Upper lobe of left lung (tissue), 6 donors: ENCODE results near the gene VWA8. TPM values are rescaled to one million over a fixed set of nuclear protein-coding genes. Genes with fewer than 3 reads are reported as not detected.

Source experiments
- ATAC-seq, 2 donors: fragments of 200-7000 bp; cut with Tn5 transposase; one replicate each; pipeline ENCODE4 v1.9.1; 2022; ENCODE audit warnings: mild to moderate bottlenecking in 2 of 2, moderate library complexity in 2 of 2; ENCODE audit not compliant: low FRiP score in 2 of 2
- DNase-seq, 2 donors: peaks; one replicate each; pipeline ENCODE4 v3.0.0-alpha.2; 2019 to 2020
- H3K27ac ChIP-seq, 4 donors: fragments of 200-600 bp; sonication (generic); one replicate each; pipeline ENCODE4 v1.5.1; 2016 to 2019
- H3K27me3 ChIP-seq, 4 donors: fragments of 200-600 bp; sonication (generic); one replicate each; pipeline ENCODE4 v1.5.1; 2017 to 2019
- H3K36me3 ChIP-seq, 4 donors: fragments of 200-600 bp; sonication (generic); one replicate each; pipeline ENCODE4 v1.5.1; 2016 to 2019
- H3K4me1 ChIP-seq, 4 donors: fragments of 200-600 bp; sonication (generic); one replicate each; pipeline ENCODE4 v1.5.1; 2018 to 2019
- H3K4me3 ChIP-seq, 4 donors: fragments of 200-600 bp; sonication (generic); one replicate each; pipeline ENCODE4 v1.5.1; 2017 to 2019; ENCODE audit warnings: mild to moderate bottlenecking in 2 of 4, moderate library complexity in 1 of 4
- H3K9me3 ChIP-seq, 4 donors: fragments of 200-600 bp; sonication (generic); one replicate each; pipeline ENCODE4 v1.5.1; 2018 to 2019
- EP300 ChIP-seq, 4 donors: sonication (generic); formaldehyde crosslinking; IDR thresholded peaks; one replicate each; pipeline ENCODE4 v1.5.1; 2017; ENCODE audit warnings: antibody characterized with exemption in 4 of 4, control low read depth in 2 of 4
- POLR2A ChIP-seq, 4 donors: fragments of 450-650 bp; IDR thresholded peaks; one replicate each; pipeline ENCODE4 v1.5.1; 2016 to 2017; ENCODE audit warnings: antibody characterized with exemption in 4 of 4, mild to moderate bottlenecking in 2 of 4
- POLR2AphosphoS5 ChIP-seq, 2 donors: sonication (generic); formaldehyde crosslinking; IDR thresholded peaks; one replicate each; pipeline ENCODE4 v1.5.1; 2017; ENCODE audit warnings: antibody characterized with exemption in 2 of 2
- WGBS, 2 donors: methylation state at CpG; one replicate each; pipeline ENCODE4 v1.1.5; 2017 to 2018; 5-methylcytosine and 5-hydroxymethylcytosine counted together
- small RNA-seq, 4 donors: library from RNA; depleted of rRNA; stranded (forward); fragments of <200 nt; gene quantifications; one replicate each; pipeline ENCODE3, GENCODE V24; 2016
- total RNA-seq, 6 donors: library from RNA; depleted of rRNA in 4 of 6; stranded (reverse); fragments of >200 nt in 4 of 6; gene quantifications; one replicate each; pipeline versions ENCODE4 v1.1.0 to v1.2.1, GENCODE V29; 2016 to 2021
- TF ChIP-seq, protein P1 (sequence below), 6 experiments: fragments of 450-650 bp in 4 of 6; fragments of 200-600 bp in 2 of 6; sonication (generic) in 2 of 6; IDR thresholded peaks; one replicate each; pipeline ENCODE4 v1.5.1; 2016 to 2019; ENCODE audit warnings: antibody characterized with exemption in 6 of 6
- donor health status: DM: no; HTN: no; CAD: no; lungs with moderate emphysema.
- donor health status: DM: no; HTN: yes; CAD: no; lungs with severe emphysema.

Gene VWA8
- total RNA-seq, 6 donors from 2014 or later: 15.0 to 39.8 (median 16.9) TPM

DNA sequence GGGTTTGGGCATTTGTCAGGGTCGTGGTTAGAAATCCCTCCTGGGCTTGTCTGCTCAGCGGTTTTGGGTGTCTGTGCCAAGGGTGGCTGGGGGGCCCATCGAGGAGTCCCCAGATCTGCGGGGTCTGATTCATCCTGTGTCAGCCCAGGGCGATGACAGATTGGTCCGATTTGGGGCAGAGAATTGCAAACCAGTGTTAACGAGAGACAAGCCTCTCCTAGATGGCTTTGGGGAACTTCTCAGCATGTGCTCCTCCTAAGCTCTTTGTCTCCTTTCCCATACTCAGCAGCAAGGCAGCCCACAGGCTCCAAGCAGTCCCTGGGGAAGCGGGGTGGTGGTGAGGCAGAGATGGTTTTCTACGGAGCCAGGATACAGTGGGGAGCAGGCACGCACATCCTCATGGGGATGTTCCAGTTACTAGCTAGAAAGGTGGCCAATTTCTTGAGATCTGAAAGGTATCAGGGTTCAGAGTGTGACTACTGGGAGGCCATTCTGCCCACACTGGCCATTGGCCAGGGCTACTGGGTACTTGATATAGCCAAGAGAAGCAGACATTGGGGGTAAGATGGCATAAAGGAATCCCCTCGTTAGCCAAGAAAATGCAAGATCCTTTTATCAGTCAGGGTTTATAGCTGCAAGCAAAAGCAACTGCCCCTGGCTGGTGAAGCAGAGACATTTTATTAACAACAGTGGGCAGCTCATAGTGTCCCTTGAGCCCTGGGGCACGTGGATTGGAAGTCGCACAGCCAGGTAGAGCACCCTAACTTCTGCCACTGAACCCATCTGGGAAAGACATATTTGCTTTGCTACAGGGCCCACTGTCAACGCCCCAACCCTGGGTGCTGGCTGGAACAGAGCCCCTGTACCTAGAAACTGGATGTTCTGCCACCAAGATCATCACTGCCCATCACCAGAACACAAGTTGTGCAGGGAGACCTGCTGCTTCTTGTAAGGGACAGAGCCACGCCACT, 440.0 kb downstream of the VWA8 start:
- 89 to 90% methylated on average over 12 to 15 of the region's 15 CpGs for WGBS, 2 donors
- Histone ChIP-seq H3K27ac (no peak overlapping the region), H3K4me3 (no peak overlapping the region), H3K9me3 (no peaks in the 10 kb centered on the region), H3K4me1 (no peaks in the 10 kb centered on the region), H3K27me3 (no peaks in the 10 kb centered on the region), H3K36me3 (no peaks in the 10 kb centered on the region)
- TF ChIP-seq, protein P1, sequence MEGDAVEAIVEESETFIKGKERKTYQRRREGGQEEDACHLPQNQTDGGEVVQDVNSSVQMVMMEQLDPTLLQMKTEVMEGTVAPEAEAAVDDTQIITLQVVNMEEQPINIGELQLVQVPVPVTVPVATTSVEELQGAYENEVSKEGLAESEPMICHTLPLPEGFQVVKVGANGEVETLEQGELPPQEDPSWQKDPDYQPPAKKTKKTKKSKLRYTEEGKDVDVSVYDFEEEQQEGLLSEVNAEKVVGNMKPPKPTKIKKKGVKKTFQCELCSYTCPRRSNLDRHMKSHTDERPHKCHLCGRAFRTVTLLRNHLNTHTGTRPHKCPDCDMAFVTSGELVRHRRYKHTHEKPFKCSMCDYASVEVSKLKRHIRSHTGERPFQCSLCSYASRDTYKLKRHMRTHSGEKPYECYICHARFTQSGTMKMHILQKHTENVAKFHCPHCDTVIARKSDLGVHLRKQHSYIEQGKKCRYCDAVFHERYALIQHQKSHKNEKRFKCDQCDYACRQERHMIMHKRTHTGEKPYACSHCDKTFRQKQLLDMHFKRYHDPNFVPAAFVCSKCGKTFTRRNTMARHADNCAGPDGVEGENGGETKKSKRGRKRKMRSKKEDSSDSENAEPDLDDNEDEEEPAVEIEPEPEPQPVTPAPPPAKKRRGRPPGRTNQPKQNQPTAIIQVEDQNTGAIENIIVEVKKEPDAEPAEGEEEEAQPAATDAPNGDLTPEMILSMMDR (IDR thresholded peaks at IDR 0.05): no peak
- TF ChIP-seq EP300 (IDR thresholded peaks at IDR 0.05) (no peak), POLR2A (IDR thresholded peaks at IDR 0.05) (no peak)
- no peak for DNase-seq
- ATAC-seq: no peak

DNA sequence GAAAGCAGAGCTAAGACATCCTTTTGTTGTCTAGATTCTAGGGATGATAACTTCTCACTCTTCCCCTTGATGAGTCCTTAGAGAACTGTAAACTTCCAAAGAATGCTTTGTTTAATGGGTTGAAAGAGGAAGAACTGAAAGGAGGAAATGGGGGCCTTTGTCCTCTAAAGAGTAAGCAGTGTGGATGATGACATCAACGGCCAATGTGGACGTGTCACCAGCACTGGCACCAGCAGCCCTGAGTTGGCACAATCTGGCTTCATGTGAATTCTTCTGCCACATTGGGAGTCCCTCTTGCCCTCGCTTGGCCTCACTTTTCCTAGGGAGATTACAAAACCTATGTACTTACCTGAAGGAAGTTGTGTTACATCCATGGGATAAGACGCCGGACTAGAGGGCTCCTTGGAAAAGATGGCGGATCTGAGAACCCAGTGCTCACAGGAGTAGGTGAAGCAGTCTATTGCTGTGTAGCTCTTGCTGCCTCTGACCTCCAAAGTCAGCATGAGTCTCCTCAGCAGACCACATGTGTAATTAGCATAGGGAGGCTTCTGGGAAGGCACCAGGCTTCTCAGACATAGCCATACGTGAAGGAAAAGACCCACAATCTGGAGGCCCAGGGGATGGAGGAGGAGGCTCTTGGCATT, 440.8 kb downstream of the VWA8 start:
- Histone ChIP-seq H3K27me3 (no peaks in the 10 kb centered on the region), H3K4me1 (no peaks in the 10 kb centered on the region), H3K36me3 (no peaks in the 10 kb centered on the region), H3K9me3 (no peaks in the 10 kb centered on the region), H3K4me3 (no peak overlapping the region), H3K27ac (no peak overlapping the region)
- DNase-seq (no peak), ATAC-seq (peak in 1 of 2 donors; percentile 54)
- no peak for TF ChIP-seq POLR2A (IDR thresholded peaks at IDR 0.05)
- TF ChIP-seq POLR2AphosphoS5 (IDR thresholded peaks at IDR 0.05): no peak
- TF ChIP-seq, protein P1 (IDR thresholded peaks at IDR 0.05): no peak
- no peak for TF ChIP-seq EP300 (IDR thresholded peaks at IDR 0.05)
- WGBS, 2 donors: 78 to 82% methylated on average over 7 of the region's 7 CpGs

Small RNA genes within 50 kb of the gene (small RNA-seq; reads per million reads assigned to genes)
- 0 reads per million in 4 donors for gene RN7SL515P
- 0 reads per million in 4 donors for gene RNU6-74P
- 0 reads per million in 4 donors for gene RPS28P8

Other genes with a start within 250 kb of the VWA8 start
- 10 to 100 TPM in 5 of 6 donors, 1 to 10 TPM in 1; 9.6 to 33.2 (median 17.4) TPM for gene DGKH, start 87.5 kb upstream of the VWA8 start, total RNA-seq